HepG2 (cell line): ENCODE results near the gene MTREX.

Source experiments
- CEBPB ChIP-seq: IDR thresholded peaks from 2 replicates; pipeline ENCODE4 v1.6.1; 2011; ENCODE audit warnings: low read depth, low read length, improper control_type of control experiment, borderline replicate concordance
- CTCF ChIP-seq: sonication (generic); formaldehyde crosslinking; IDR thresholded peaks from 2 replicates; pipeline ENCODE4 v1.5.0; 2020; ENCODE audit warnings: mild to moderate bottlenecking, missing genetic modification reagents, moderate library complexity
- MYC ChIP-seq: sonication (generic); formaldehyde crosslinking; IDR thresholded peaks from 2 replicates; pipeline ENCODE4 v1.9.0; 2021; ENCODE audit warnings: missing genetic modification reagents, borderline replicate concordance
- POLR2AphosphoS2 ChIP-seq: IDR thresholded peaks from 2 replicates; pipeline ENCODE4 v1.6.1; 2011; ENCODE audit warnings: low read depth, low read length, improper control_type of control experiment
- SIN3A ChIP-seq: IDR thresholded peaks from 2 replicates; pipeline ENCODE4 v1.6.1; 2011; ENCODE audit warnings: low read depth, mild to moderate bottlenecking, control low read depth, low read length, borderline replicate concordance

GRCh38 chr5:55305345-55305744, 2.4 kb upstream of the MTREX start:
- TF ChIP-seq MYC: no peak
- no peak for TF ChIP-seq POLR2AphosphoS2
- TF ChIP-seq CTCF (CRISPR knock-in tag): no peak
- no peak for TF ChIP-seq SIN3A
- no peak for TF ChIP-seq CEBPB
